ENCODE results near the gene ARMH3.

GRCh38 chr10:101818872-101819633, 236.9 kb downstream of the ARMH3 start:
- TF ChIP-seq POLR2AphosphoS5 (IDR thresholded peaks at IDR 0.05; ENCODE audit: low read depth, low read length) (no peak), POLR2A (IDR thresholded peaks at IDR 0.05; ENCODE audit: low read depth, low read length) (no peak), TAF1 (IDR thresholded peaks at IDR 0.05; ENCODE audit: borderline replicate concordance, low read depth, low read length) (no peak)

Data from GM12892 (cell line).